Neural progenitor cell (in vitro differentiated cells): ENCODE measurements around the gene PCDHGA3.

Experiments
- CTCF ChIP-seq: fragments of 200-600 bp; sonication (generic); IDR thresholded peaks from 2 replicates; pipeline ENCODE4 v1.5.1; 2017; ENCODE audit warnings: antibody characterized with exemption, mild to moderate bottlenecking
- EZH2phosphoT487 ChIP-seq: fragments of 200-600 bp; sonication (generic); IDR thresholded peaks from 2 replicates; pipeline ENCODE4 v1.6.1; 2017; ENCODE audit warnings: antibody characterized with exemption

- TF ChIP-seq CTCF, result no peak
- no peak for TF ChIP-seq EZH2phosphoT487
These were observed 30.2 kb downstream of the PCDHGA3 start, which contains the start of gene PCDHGA6 for GRCh38 chr5:141373673-141374317.
